CD4-positive, alpha-beta T cell treated with Interleukin-2 at 100 ng/mL for 4 hours (primary cell): ENCODE results near the gene SMC3.
"Not testable (repeated sequence)": the region's sequence is repeated elsewhere in the genome, so short reads cannot be mapped to it uniquely, and the experiment has no call there.

Experiments used
- DNase-seq: peaks from one replicate; pipeline ENCODE4 v3.0.0-alpha.2; 2020; ENCODE audit warnings: low spot score

The SMC3 gene

DNA sequence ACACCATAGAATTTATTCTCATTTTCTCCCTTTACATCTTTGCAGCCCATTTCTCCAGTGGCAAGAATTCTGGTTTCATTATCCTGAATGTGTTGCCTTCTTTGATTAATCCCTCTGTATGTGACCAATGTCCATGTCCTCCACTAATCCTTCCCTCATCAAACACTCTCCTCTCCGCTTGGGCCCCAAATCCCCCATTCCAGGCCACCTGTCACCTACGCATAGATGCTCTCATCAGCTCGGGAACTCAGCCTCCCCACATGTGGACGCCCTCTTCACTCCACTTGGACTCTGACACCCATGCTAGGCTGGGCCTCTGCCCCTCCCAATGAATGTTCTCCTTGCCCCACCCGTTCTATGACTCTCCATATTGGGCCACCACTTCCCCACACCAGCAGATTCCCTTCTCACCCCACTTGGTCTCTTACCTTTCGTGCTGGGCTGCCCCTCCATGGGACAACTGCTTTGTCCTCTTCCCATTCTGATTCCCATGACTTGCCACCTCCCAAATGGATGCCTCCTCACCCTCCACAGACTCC is 57.9 kb downstream of the SMC3 start:
- DNase-seq: no peak

DNA sequence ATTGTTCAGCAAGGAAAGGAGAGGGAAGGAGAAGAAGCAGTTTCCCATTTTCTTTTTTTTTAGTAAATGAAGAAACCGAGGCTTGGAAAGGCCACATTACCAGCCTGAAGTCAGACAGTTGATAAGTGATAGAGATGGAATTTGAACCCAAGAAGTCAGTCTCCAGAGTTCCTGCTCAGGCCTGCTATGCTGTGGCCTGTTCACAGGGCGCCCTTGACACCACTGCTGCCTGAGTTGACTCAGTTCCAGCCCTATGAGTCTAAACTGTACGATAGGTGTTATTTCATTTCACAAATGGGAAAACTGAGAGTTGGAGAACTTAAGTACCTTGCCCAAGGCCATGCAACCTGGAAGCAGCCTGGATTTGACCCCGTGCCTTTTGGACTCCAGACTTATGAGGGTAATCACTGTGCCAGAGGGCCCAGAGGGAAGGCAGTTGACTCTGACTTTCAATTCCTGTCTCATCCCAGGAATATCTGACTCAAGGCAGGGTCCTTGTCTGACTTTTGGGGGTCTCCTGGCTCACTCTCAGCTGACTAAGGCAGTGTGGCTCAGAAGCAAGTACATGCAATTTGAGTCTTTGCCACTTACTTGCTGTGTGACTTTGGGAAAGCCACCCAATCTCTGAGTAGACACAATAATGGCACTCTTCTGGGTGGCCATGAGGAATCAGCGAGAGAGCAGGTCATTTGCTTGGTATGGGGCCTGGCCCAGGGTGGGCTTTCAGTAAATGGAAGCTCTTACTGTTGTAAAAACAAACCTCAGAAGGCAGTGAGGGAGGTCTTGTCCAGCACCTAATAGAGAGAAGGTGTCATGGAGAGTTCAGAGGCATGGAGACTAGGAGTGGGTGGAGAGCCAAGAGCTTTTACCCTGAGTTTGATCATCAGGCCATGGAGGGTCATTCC is 58.7 kb downstream of the SMC3 start:
- no peak for DNase-seq

DNA sequence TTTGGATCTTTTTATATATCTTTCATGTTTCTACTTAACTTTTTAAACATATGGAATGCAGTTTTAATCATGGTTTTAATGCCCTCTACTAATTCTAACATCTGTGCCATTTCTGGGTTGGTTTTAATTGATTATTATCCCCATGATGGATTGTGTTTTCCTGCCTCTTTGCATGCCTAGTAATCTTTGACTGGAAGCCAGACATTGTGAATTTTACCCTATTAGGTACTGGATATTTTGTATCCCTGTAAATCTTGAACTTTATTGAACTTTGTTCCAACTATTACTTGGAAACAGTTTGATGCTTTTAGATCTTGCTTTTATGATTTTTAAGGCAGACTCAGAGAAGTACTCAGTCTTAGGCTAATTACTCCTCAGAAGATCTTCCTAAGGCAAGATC is 60.7 kb downstream of the SMC3 start:
- no peak for DNase-seq

DNA sequence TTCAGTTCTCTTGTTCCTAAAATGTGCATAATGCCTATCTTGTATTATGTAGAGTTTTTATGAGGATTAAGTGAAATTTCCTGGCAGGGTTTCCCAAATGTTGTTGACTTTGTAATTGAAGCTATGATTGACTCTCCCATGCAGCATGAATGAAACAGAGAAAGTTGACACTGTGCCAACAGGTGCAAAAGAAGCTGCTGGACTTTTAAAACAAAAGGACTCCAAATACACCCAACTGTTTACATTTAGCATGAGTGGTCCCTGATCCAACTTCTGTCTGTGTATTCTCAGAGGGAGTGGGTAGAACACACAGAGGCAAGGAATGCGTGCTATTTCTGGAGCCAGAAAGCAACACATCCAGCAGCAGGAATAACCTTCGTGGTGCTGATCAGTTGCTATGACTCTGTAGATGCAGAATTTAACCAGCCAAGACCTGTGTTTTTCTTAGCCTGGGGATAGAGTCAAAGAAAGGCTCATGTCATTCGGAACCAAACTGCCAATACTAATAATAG is 62.2 kb downstream of the SMC3 start:
- DNase-seq: no peak

DNA sequence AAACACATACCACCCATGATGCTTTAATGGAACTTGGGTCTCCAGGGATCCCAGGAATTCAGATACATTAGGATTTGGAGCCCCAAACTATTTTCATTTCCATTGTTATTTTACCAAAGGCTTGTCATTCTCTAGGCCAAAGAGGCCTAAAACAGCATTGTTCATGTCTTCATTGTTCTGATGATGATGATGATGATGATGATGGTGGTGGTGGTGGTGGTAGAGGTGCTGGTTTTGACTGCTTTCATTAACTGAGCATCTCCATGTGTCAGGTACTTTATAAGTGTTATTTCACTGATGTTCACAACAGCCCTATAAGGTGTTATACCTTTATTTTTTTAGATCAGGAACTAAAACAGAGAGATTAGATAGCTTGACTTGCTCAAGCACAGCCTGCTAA is 64.4 kb downstream of the SMC3 start:
- DNase-seq: no peak

DNA sequence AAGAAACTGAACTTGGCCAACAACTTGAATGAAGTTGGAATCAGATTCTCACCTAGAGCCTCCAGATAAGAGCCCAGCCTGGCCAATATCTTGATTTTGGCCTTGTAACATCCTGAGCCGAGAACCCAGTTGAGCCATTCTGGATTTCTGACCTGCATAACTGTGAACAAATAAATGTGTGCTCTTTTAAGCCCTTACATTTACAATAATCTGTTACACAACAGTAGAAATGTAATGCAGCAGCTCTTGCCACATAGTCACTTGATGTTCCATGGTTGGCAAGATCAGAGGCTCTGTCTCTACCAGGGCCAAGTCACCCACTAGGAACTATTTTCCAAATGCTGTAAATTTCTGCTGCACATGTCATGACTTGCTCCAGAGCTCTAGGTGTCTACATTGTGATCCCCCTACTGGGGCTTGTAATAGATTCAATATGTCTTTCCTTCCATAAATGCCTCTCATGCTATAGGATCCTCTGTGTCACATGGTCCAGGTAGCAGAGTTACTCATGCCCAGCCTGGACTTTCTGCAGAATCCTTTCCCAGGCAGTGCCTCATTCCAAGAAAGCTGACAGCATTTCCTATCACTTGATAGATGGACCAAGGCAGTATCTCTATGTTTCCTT is 65.2 kb downstream of the SMC3 start:
- no peak for DNase-seq

DNA sequence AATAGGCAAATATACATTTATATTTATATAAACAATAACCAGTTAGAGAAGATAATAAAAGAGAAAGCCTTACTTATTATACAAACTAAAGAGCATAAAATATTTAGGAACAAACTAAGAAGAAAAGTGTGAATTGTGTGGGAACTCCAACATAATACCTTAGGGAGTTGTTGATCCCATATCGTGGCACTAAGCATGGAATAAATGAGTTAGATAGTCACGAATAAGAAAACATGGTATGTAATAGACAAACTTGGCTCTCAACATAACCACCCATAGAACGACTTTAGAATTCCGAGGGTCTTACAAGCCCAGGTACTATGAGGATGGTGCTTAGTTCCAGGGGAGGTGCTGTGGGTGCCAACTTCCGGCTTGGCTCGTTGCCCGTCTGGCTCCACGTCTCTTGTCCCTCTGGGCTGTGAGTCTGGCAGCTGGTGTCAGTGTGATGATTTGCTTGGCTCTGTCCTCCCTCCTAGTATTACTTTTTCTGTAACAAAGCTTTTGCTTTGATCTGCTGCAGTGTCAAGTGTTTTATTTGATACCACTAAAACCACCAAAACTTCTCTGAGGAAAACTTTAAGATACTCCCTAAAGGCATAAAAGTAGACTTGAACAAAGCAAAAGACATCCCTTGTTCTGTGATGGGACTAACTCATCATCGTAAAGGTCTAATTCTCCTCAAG is 67.2 kb downstream of the SMC3 start:
- no peak for DNase-seq

DNA sequence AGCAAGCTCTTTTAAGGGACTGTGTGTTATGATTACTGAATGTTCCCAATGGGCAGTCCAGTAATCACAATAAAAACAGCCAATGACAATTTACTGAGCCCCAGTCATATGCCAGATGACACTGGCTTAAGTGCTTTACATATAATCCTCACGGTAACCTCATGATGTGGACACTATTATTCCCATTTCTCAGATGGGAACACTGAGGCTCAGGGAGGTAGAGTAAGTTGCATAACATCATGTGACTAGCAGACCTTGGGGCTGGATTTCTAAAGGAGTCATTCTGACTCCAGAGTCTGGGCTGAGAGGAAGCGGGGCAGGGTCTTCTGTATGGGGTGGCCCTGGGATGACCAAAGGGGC is 69.1 kb downstream of the SMC3 start:
- DNase-seq: no peak

DNA sequence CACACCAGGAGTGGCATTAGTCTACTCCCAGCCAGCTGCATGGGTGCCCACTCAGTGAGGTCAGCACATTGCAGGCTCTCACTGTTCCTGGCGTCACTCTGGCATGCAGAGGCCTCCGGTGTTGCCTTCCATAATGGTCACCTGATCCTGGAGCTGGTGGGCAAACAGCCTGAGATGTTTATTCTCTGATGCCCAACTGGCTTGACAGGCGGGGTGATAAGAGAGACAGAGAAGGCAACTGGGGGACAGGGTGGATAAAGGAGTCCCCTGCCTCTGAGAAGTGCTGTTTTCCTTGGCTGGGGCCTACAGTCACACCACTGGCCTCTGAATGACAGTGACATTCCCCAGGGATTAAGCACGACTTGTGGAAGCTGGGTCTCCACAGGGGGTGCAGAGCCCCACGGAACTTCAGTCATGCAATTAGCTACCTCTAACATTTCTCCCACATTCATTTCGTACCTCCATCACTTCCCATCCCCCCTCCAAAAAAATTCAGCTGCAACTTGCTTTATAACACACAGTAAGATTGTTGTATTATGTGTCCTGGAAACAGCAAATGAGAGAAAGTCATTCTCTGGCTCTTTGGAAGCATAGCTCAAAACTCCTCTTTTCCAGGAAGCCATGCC is 69.5 kb downstream of the SMC3 start:
- DNase-seq: no peak

DNA sequence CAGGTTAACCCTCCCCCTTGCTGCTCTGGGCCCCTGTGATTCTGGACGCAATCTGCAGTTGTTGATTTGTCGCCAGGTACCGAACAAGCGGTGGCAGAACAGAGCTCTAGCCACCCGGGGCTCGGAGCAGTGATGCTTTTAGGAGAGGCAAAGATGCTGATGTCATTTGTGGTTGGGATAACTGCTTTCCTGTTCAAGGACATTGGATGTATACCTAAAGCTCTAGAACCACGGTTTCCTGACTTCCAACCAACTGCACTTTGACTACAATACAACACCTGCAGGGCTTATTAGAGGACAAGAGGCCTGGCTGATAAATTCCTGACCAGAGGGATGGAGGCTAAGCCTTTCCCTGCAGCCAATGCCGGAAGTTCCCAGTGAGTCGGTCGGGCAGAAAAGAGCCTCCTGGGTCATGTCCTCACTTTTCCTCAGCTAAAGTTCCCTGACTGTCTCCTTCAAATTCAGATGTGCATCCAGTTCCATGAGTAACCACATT is 70.1 kb downstream of the SMC3 start:
- DNase-seq: no peak

DNA sequence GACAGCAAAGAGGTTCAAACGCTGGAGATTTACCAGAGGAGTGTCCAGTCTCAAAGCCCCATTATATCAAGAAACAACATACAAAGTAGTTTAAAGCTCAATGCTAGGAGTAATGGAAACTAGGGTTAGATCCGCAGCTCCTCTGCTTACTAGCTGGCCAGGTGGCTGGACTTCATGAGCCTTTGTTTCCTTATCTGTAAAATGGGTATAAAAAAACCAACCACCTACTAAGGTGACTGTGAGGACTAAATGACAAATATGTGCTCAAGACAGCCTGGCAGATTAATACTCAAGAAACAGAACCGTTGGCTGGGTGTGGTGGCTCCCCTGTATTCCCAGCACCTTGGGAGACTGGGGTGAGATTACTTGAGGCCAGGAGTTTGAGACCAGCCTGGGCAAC is 70.8 kb downstream of the SMC3 start:
- DNase-seq: no peak

DNA sequence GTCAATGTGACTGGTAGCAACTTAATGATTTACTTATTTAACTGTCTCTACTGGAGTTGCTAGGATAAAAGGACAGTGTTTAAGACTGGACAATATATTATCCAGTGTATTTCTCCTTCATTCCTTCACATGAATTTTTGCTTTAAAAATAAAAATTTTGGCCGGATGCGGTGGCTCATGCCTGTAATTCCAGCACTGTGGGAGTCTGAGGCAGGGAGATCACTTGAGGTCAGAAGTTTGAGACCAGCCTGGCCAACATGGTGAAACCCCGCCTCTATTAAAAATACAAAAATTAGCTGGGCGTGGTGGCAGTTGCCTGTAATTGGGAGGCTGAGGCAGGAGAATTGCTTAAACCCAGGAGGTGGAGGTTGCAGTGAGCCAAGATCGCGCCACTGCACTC is 71.6 kb downstream of the SMC3 start:
- DNase-seq: not testable (repeated sequence)

DNA sequence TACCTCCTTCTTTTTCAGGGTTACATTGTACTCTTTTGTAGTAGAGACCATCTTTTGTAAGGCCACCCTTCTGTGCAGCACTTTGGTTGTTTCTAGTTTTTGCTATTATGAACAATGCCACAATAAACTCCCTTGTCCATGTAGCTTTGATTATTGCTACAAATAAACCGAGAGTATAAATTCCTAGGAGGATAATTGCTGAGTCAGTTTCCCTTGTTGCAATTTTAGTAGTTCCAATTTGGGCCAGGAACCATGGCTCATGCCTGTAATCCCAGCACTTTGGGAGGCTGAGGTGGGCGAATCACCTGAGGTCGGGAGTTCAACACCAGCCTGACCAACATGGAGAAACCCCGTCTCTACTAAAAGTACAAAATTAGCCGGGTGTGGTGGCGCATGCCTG is 72.4 kb downstream of the SMC3 start:
- DNase-seq: not testable (repeated sequence)

DNA sequence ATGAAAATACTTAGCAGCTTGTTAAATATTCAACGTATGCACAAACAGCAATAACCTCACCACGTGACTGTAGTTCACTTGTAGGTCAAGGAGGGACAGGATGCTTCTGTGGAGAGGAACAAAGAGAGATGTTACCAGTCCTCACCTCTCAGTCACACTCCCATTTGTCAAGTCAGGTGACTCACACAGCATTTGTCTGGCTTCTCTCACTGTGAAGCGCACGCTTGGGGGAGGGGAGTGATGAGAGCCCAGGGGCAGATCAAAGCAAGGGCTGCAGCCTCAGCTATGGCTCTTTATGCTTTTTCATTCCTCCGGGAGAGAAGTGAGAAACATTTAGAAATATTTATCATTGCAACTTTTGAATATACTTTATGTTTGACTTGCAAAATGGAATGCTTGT is 73.8 kb downstream of the SMC3 start:
- DNase-seq: peak; percentile 32

DNA sequence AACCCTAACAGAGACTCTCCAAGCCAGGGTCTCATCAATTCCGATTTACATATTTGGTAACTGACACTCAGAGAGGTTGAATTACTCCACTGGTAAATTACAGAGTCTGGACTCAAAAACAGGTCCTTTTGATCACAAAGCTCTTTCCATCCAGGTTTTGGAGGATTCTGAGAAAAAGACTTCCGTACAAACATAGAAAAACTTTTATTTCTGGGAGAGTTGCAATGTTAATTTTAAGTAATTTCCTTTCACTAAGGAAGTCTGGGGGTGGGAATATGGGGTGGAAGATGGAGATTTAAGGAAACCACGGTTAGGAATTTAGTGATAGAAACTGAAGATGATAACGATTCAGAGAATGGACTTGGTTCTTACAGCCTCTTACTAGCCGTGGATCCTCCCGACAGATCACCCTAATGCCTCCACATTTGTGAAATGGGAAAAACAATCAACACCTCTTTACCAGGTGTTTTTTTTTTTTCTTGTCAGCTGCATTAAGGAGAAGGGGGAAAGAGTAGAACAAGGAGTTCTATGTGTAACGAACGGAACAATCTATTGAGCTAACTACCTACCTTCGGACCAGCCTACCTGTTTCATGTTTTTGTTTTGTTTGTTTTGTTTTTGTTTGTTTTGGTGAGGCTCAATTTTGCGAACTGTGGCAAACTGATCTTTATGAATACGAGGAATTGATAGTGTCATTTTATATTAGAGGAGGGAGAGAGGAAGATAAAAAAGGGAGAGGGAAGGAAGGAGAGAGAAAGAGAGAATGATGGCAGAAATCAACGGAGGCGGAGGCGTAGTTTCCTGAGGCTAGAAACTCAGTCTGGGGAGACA is 74.9 kb downstream of the SMC3 start:
- no peak for DNase-seq

DNA sequence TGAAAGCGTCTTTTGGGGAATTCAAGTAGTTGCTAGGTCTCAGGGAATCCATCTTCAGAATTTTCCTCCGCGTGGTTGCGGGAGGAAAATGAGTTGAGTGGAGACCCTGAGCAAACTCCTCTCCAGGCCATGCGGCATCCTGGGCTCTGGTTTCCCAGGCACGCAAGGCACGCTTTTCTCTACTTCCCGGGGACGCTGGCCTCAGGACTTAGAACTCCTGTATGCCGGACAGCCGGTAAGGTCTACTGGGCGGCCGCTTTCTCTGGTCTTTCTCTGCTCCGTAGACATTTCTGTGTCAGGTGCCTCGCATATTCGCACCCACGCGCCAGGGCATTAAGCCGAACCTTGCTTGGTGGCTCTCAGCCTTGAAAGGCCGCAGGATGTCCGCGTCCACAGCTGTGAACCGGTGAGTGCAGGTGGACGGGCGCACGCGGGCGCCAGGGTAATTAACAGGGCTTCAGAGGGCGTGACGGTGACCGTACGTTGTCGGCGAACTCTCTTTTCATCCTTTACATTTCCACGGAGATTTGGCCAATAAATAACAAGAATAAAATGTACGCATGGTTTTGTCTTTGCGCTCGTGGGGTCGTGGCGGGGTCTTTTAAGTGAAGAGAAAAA is 75.6 kb downstream of the SMC3 start:
- no peak for DNase-seq

DNA sequence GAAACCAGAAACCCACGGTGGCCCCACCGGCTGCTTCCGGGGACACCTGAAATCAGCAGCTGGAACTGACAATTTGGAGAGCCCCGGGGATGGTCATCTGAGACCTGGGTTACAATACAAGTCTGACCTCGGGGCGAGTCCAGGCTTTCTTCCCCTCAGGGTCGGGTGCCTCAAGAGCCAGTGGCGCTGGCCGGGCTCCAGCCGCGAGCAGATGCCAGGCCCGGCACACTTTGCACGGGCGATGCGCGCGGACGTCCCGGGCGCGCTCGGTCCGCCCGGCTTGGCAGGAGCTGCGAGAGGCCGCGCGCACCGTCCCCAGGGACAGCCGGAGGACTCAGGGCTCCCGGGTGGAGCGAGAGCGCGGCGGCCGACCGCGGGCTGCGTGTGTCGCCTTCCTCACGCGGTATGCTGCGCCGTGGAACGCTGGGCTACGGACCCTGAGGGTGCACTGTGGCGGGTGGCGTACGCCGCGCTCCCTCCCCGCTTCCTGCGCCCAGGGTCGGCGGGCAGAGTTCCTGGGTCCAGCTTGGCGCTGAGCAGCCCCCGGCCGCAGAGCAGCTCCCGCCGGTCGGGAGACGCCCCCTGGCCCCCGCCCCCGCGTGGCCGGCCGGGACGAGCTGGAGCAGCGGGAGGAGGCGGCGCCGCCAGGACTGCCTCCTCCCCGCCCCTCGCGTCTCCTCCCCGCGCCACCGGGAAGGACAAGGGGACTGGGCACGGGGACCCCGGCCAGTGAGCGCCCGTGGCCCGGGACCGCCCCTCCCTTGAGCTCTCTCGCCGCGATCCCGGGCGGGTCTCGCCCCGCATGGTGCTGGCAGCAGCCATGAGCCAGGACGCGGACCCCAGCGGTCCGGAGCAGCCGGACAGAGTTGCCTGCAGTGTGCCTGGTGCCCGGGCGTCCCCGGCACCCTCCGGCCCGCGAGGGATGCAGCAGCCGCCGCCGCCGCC is 76.4 kb downstream of the SMC3 start, which contains the start of gene RBM20:
Gene RBM20, plus strand, starts transcription at position 684 of the 945 bp plus-strand sequence. Its CDS starts 119 bp downstream, at position 803.
- DNase-seq: no peak

DNA sequence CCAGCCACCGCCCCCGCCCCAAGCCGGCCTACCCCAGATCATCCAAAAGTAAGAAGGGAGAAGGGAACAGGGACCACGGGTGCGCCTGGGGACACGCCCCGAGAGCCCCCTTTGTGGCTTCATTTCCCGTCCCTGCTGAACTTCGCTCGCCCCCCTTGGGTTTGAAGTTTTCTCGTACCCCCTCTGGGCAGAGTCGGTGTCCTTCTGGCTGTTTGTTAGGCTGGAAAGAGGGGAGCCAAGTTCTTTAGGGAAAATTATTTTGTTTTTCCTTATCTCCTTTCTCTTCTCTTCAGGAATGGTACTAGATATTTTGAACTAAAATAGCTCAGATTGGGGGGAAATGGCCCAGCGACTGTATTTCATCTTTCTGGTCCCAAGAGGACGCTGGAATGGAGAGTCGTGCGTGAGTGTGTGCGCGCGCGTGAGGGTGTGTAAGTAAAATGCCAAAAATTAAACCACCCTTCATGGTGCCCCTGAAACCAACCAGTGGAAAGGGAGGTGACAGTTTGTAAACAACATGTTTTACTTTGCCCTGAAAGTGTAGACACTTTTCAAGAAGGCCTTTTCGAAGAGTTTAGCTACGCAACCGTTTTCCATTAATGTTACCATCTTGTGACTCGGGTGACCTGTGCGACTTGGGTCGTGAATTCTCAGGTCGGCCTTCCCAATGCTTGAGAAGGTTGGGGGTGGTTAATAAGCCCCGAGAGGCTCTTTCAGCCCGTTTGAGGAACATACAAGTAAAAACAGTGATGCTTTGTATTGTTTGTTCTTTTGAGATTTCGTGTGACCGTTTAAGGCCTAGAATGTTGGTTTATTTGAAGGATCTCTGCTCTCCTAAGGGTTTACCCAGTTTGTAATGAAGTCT is 77.3 kb downstream of the SMC3 start:
- DNase-seq: no peak
